Neural cell (in vitro differentiated cells): ENCODE data around the gene CES4A. TPM values are rescaled to one million over a fixed set of nuclear protein-coding genes. Genes with fewer than 3 reads are reported as not detected.

Experiments
- H2AFZ ChIP-seq: fragments of 200-600, 300-800 bp; sonication (generic), shearing (Covaris generic); 2 replicates; pipeline ENCODE4 v1.6.0; 2014; ENCODE audit warnings: low read depth, mild to moderate bottlenecking, antibody characterized with exemption, low read length, moderate library complexity
- H3F3A ChIP-seq: fragments of 200-600 bp; shearing (Covaris generic); 2 replicates; pipeline ENCODE4 v1.6.1; 2016; ENCODE audit warnings: mild to moderate bottlenecking, moderate library complexity, mixed read lengths, antibody characterized with exemption, low read length; ENCODE audit not compliant: insufficient read depth, poor library complexity, severe bottlenecking
- H3K27ac ChIP-seq: fragments of 200-600, 300-800 bp; sonication (generic), shearing (Covaris generic); 2 replicates; pipeline ENCODE4 v1.5.1; 2014; ENCODE audit warnings: mild to moderate bottlenecking, low read length, moderate library complexity
- H3K27me3 ChIP-seq: fragments of 300-800, 200-600 bp; sonication (generic), shearing (Covaris generic); 2 replicates; pipeline ENCODE4 v1.6.0; 2014; ENCODE audit warnings: mild to moderate bottlenecking, low read depth, low read length, moderate library complexity; ENCODE audit not compliant: insufficient read depth
- H3K36me3 ChIP-seq: fragments of 300-800, 200-600 bp; sonication (generic), shearing (Covaris generic); 2 replicates; pipeline ENCODE4 v1.5.1; 2014; ENCODE audit warnings: mild to moderate bottlenecking, antibody characterized with exemption, low read length, moderate library complexity; ENCODE audit not compliant: insufficient read depth
- H3K4me2 ChIP-seq: fragments of 300-800, 200-600 bp; sonication (generic), shearing (Covaris generic); 2 replicates; pipeline ENCODE4 v1.6.0; 2014; ENCODE audit warnings: mild to moderate bottlenecking, low read length
- H3K4me3 ChIP-seq: fragments of 300-800, 200-600 bp; sonication (generic), shearing (Covaris generic); 2 replicates; pipeline ENCODE4 v1.5.1; 2014; ENCODE audit warnings: mild to moderate bottlenecking, low read length, moderate library complexity
- H3K79me2 ChIP-seq: fragments of 200-600 bp; shearing (Covaris generic); replicated peaks from 2 replicates; pipeline ENCODE4 v1.6.0; 2014; ENCODE audit warnings: mild to moderate bottlenecking, low read length, moderate library complexity; ENCODE audit not compliant: insufficient read depth
- H3K9ac ChIP-seq: fragments of 300-800, 200-600 bp; sonication (generic), shearing (Covaris generic); 2 replicates; pipeline ENCODE4 v1.6.1; 2016; ENCODE audit warnings: mild to moderate bottlenecking, low read length, mixed read lengths
- H3K9me2 ChIP-seq: fragments of 200-600 bp; shearing (Covaris generic); 2 replicates; pipeline ENCODE4 v1.6.1; 2016; ENCODE audit warnings: mild to moderate bottlenecking, low read length, mixed read lengths; ENCODE audit not compliant: insufficient read depth
- H3K9me3 ChIP-seq: fragments of 200-600, 300-800 bp; sonication (generic), shearing (Covaris generic); 2 replicates; pipeline ENCODE4 v1.6.1; 2016; ENCODE audit warnings: mild to moderate bottlenecking, mixed run types, low read length, moderate library complexity, mixed read lengths
- H4K20me1 ChIP-seq: fragments of 200-600 bp; shearing (Covaris generic); 2 replicates; pipeline ENCODE4 v1.6.1; 2016; ENCODE audit warnings: mild to moderate bottlenecking, mixed run types; ENCODE audit not compliant: insufficient read depth
- CTCF ChIP-seq: fragments of 450-650 bp; IDR thresholded peaks from 2 replicates; pipeline ENCODE4 v1.5.1; 2014; ENCODE audit warnings: antibody characterized with exemption, mild to moderate bottlenecking, moderate library complexity; ENCODE audit not compliant: poor library complexity, severe bottlenecking
- EP300 ChIP-seq: fragments of 450-650 bp; conservative IDR thresholded peaks from 2 replicates; pipeline ENCODE4 v1.6.1; 2014; ENCODE audit warnings: antibody characterized with exemption, mild to moderate bottlenecking, moderate library complexity; ENCODE audit not compliant: poor library complexity, severe bottlenecking
- EZH2 ChIP-seq: fragments of 200-600, 300-800 bp; shearing (Covaris generic), sonication (generic); IDR thresholded peaks from 2 replicates; pipeline ENCODE4 v1.6.1; 2014; ENCODE audit warnings: antibody characterized with exemption, low read length, borderline replicate concordance, mild to moderate bottlenecking; ENCODE audit not compliant: insufficient read depth, poor library complexity, severe bottlenecking
- MXI1 ChIP-seq: fragments of 450-650 bp; conservative IDR thresholded peaks from 2 replicates; pipeline ENCODE4 v1.6.1; 2014; ENCODE audit warnings: antibody characterized with exemption, mild to moderate bottlenecking; ENCODE audit not compliant: poor library complexity, severe bottlenecking
- POLR2AphosphoS5 ChIP-seq: IDR thresholded peaks from 2 replicates; pipeline ENCODE4 v1.6.1; 2012
- RAD21 ChIP-seq: fragments of 450-650 bp; conservative IDR thresholded peaks from 2 replicates; pipeline ENCODE4 v1.6.1; 2014; ENCODE audit warnings: antibody characterized with exemption, mild to moderate bottlenecking, moderate library complexity
- REST ChIP-seq: IDR thresholded peaks from 2 replicates; pipeline ENCODE4 v1.6.1; 2012; ENCODE audit warnings: borderline replicate concordance
- SMC3 ChIP-seq: fragments of 450-650 bp; conservative IDR thresholded peaks from 2 replicates; pipeline ENCODE4 v1.6.1; 2014; ENCODE audit warnings: antibody characterized with exemption, mild to moderate bottlenecking, moderate library complexity; ENCODE audit not compliant: poor library complexity
- TAF1 ChIP-seq: IDR thresholded peaks from 2 replicates; pipeline ENCODE4 v1.6.1; 2012; ENCODE audit warnings: low read depth
- polyA plus RNA-seq: library from polyadenylated mRNA; depleted of rRNA; stranded (reverse); fragments of >200 nt; gene quantifications from 2 replicates; pipeline ENCODE4 v1.2.3, GENCODE V29; 2014

Gene CES4A
- polyA plus RNA-seq, 1 donor from 2014 or later: 51.2 TPM

GRCh38 chr16:66950971-66951790 lies 37.2 kb upstream of the CES4A start:
- Histone ChIP-seq H3F3A (no peaks in the 10 kb centered on the region), H3K27me3 (peaks cover 36% of the 10 kb centered on the region)
- TF ChIP-seq EP300 (no peak), RAD21 (no peak), POLR2AphosphoS5 (no peak), REST (no peak), EZH2 (no peak), CTCF (no peak), MXI1 (no peak), TAF1 (no peak), SMC3 (no peak)

GRCh38 chr16:66952430-66953110 lies 35.8 kb upstream of the CES4A start:
- H3K9me3 ChIP-seq: no peaks in the 10 kb centered on the region
- no peak overlapping the region for H3K4me3 ChIP-seq
- no peak overlapping the region for H3K27ac ChIP-seq
- no peak overlapping the region for H3K4me2 ChIP-seq
- no peaks in the 10 kb centered on the region for H4K20me1 ChIP-seq
- peaks cover 35% of the 10 kb centered on the region for H3K27me3 ChIP-seq
- TF ChIP-seq MXI1: no peak
- no peak for TF ChIP-seq TAF1
- no peak for TF ChIP-seq SMC3
- no peak for TF ChIP-seq EZH2
- no peak for TF ChIP-seq EP300
- no peak for TF ChIP-seq POLR2AphosphoS5
- TF ChIP-seq REST: no peak
- no peak for TF ChIP-seq CTCF
- no peak for TF ChIP-seq RAD21
- H3K9ac ChIP-seq: no peak overlapping the region
- H3K36me3 ChIP-seq: no peaks in the 10 kb centered on the region
- no peaks in the 10 kb centered on the region for H3K79me2 ChIP-seq
- H3F3A ChIP-seq: no peaks in the 10 kb centered on the region
- no peaks in the 10 kb centered on the region for H3K9me2 ChIP-seq
- H2AFZ ChIP-seq: no peak overlapping the region

More at GRCh38 chr16:66950971-66951790, 37.2 kb upstream of the CES4A start:
- Histone ChIP-seq H2AFZ (no peak overlapping the region), H3K9me2 (no peaks in the 10 kb centered on the region), H3K4me2 (no peak overlapping the region), H4K20me1 (no peaks in the 10 kb centered on the region), H3K9ac (no peak overlapping the region), H3K4me3 (no peak overlapping the region), H3K27ac (no peak overlapping the region), H3K9me3 (no peaks in the 10 kb centered on the region), H3K36me3 (no peaks in the 10 kb centered on the region), H3K79me2 (no peaks in the 10 kb centered on the region)
